Spleen (tissue), 7 donors: ENCODE results near the gene CCL4L2.
"Not testable (repeated sequence)": the region's sequence is repeated elsewhere in the genome, so short reads cannot be mapped to it uniquely, and the experiment has no call there.

Experiments used
- POLR2A ChIP-seq, 3 donors: fragments of 450-650 bp; IDR thresholded peaks; one replicate each; pipeline ENCODE4 v1.5.1; 2017; ENCODE audit warnings: antibody characterized with exemption in 3 of 3, mild to moderate bottlenecking in 1 of 3
- POLR2AphosphoS5 ChIP-seq, 3 donors: sonication (generic); formaldehyde crosslinking; IDR thresholded peaks; one replicate each; pipeline ENCODE4 v1.5.1; 2017; ENCODE audit warnings: antibody characterized with exemption in 3 of 3
- TF ChIP-seq, protein P1 (sequence below), 11 experiments: fragments of 200-600 bp in 7 of 11; fragments of 450-650 bp in 4 of 11; sonication (generic) in 4 of 11; IDR thresholded peaks in 8 of 11; conservative IDR thresholded peaks in 3 of 11; 1 replicate in 7 of 11; 2 replicates in 4 of 11; pipeline versions ENCODE4 v1.4.0 to v1.8.0; 2016 to 2021; ENCODE audit warnings: antibody characterized with exemption in 11 of 11, inconsistent platforms in 4 of 11, mild to moderate bottlenecking in 1 of 11
- donor health status: DM: no; HTN: no; CAD: no; lungs with moderate emphysema.
- donor health status: DM: no; HTN: no; CAD: no.
- donor health status: DM: no; HTN: no; CAD: no.

DNA sequence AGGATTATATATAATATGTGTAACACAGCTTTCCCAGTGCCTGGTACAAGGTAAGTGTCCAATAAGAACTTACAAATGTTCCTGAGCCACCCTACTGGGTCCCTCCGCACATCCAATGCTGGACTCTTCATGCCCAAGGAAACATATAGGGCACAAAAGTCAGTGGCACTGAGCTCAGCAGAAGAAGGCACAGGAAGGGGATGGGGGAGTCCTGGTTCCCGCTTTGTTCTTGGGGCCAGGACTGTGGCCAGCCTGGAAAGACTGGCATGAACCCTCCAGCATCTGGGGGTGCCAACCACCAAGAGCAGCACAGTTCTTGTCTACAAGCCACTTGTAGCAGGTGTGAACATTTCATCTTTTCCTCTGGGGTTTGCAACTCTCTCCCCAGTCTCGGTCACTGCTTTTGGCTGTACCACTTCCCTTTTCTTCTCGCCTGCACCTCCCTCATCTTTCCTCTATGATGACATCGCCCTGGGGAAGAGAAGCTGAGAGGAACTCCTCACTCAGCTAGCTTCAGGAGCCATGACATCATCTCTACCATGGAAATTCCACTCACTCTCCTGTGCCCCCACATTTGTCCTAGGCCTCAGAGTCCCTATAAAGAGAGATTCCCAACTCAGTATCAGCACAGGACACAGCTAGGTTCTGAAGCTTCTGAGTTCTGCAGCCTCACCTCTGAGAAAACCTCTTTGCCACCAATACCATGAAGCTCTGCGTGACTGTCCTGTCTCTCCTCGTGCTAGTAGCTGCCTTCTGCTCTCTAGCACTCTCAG, at the start of gene CCL4L2:
- TF ChIP-seq, protein P1, sequence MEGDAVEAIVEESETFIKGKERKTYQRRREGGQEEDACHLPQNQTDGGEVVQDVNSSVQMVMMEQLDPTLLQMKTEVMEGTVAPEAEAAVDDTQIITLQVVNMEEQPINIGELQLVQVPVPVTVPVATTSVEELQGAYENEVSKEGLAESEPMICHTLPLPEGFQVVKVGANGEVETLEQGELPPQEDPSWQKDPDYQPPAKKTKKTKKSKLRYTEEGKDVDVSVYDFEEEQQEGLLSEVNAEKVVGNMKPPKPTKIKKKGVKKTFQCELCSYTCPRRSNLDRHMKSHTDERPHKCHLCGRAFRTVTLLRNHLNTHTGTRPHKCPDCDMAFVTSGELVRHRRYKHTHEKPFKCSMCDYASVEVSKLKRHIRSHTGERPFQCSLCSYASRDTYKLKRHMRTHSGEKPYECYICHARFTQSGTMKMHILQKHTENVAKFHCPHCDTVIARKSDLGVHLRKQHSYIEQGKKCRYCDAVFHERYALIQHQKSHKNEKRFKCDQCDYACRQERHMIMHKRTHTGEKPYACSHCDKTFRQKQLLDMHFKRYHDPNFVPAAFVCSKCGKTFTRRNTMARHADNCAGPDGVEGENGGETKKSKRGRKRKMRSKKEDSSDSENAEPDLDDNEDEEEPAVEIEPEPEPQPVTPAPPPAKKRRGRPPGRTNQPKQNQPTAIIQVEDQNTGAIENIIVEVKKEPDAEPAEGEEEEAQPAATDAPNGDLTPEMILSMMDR (IDR thresholded peaks at IDR 0.05 in 8 of 11, conservative IDR thresholded peaks at IDR 0.05 in 3 of 11): not testable (repeated sequence)
- peak in 1 of 3 donors; percentile 35 for TF ChIP-seq POLR2AphosphoS5 (IDR thresholded peaks at IDR 0.05)
- TF ChIP-seq POLR2A (IDR thresholded peaks at IDR 0.05): not testable (repeated sequence)
